SK-N-SH (cell line): ENCODE data around the gene HOXD13.

Source experiments
- POLR2AphosphoS5 ChIP-seq: IDR thresholded peaks from 2 replicates; pipeline ENCODE4 v1.6.1; 2012; ENCODE audit warnings: low read depth, low read length
- RCOR1 ChIP-seq: fragments of 150-350 bp; IDR thresholded peaks from 2 replicates; pipeline ENCODE4 v1.6.1; 2017; ENCODE audit warnings: antibody characterized with exemption, low read length
- RFX5 ChIP-seq: IDR thresholded peaks from 2 replicates; pipeline ENCODE4 v1.6.1; 2012; ENCODE audit warnings: mild to moderate bottlenecking, improper control_type of control experiment, low read length
- SMC3 ChIP-seq: IDR thresholded peaks from 2 replicates; pipeline ENCODE4 v1.6.1; 2012; ENCODE audit warnings: low read depth, low read length, improper control_type of control experiment
- TF ChIP-seq, protein P1 (sequence below): fragments of 200-600 bp; sonication (generic); IDR thresholded peaks from 2 replicates; pipeline ENCODE4 v1.6.1; 2017; ENCODE audit warnings: antibody characterized with exemption, mild to moderate bottlenecking, moderate library complexity
- TF ChIP-seq, protein P2 (sequence below): IDR thresholded peaks from 2 replicates; pipeline ENCODE4 v1.4.0; 2012; ENCODE audit warnings: low read depth, borderline replicate concordance
- TF ChIP-seq, protein P3 (sequence below): IDR thresholded peaks from 2 replicates; pipeline ENCODE4; 2012

DNA sequence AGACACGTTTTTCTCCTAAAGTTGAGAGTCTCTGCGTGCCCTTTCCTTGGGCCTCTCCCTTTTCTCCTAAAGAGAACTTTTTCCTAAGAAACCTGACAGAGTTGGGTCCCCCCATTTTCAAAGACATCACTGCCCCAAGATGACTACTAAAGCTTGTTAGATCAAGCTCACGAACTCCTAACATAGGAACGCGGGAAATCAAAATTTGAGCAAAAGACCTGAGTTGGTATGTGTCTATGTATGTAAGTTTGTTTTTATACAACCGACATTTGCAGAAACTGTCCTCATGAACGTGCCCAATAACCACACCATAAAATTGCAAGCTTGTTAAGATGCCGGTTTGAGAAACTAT lies 1.4 kb downstream of the HOXD13 start:
- TF ChIP-seq, protein P1, sequence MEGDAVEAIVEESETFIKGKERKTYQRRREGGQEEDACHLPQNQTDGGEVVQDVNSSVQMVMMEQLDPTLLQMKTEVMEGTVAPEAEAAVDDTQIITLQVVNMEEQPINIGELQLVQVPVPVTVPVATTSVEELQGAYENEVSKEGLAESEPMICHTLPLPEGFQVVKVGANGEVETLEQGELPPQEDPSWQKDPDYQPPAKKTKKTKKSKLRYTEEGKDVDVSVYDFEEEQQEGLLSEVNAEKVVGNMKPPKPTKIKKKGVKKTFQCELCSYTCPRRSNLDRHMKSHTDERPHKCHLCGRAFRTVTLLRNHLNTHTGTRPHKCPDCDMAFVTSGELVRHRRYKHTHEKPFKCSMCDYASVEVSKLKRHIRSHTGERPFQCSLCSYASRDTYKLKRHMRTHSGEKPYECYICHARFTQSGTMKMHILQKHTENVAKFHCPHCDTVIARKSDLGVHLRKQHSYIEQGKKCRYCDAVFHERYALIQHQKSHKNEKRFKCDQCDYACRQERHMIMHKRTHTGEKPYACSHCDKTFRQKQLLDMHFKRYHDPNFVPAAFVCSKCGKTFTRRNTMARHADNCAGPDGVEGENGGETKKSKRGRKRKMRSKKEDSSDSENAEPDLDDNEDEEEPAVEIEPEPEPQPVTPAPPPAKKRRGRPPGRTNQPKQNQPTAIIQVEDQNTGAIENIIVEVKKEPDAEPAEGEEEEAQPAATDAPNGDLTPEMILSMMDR: no peak
- no peak for TF ChIP-seq RFX5
- TF ChIP-seq, protein P2, sequence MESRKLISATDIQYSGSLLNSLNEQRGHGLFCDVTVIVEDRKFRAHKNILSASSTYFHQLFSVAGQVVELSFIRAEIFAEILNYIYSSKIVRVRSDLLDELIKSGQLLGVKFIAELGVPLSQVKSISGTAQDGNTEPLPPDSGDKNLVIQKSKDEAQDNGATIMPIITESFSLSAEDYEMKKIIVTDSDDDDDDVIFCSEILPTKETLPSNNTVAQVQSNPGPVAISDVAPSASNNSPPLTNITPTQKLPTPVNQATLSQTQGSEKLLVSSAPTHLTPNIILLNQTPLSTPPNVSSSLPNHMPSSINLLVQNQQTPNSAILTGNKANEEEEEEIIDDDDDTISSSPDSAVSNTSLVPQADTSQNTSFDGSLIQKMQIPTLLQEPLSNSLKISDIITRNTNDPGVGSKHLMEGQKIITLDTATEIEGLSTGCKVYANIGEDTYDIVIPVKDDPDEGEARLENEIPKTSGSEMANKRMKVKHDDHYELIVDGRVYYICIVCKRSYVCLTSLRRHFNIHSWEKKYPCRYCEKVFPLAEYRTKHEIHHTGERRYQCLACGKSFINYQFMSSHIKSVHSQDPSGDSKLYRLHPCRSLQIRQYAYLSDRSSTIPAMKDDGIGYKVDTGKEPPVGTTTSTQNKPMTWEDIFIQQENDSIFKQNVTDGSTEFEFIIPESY: no peak
- TF ChIP-seq POLR2AphosphoS5: no peak
- no peak for TF ChIP-seq RCOR1
- no peak for TF ChIP-seq SMC3
- TF ChIP-seq, protein P3, sequence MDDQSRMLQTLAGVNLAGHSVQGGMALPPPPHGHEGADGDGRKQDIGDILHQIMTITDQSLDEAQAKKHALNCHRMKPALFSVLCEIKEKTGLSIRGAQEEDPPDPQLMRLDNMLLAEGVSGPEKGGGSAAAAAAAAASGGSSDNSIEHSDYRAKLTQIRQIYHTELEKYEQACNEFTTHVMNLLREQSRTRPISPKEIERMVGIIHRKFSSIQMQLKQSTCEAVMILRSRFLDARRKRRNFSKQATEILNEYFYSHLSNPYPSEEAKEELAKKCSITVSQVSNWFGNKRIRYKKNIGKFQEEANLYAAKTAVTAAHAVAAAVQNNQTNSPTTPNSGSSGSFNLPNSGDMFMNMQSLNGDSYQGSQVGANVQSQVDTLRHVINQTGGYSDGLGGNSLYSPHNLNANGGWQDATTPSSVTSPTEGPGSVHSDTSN: no peak
